ENCODE measurements around the gene LIPJ.

LIPJ gene

GRCh38 chr10:88623835-88624234 is 37.3 kb downstream of the LIPJ start:
- Histone ChIP-seq H2AFZ (ENCODE audit: low read depth, low read length) (no peak overlapping the region), H3K27me3 (ENCODE audit: insufficient read depth, low read length, poor library complexity) (peaks cover 15% of the 10 kb centered on the region), H3K79me2 (ENCODE audit: insufficient read depth, low read length) (no peaks in the 10 kb centered on the region), H3K4me1 (ENCODE audit: insufficient read depth, low read length) (no peaks in the 10 kb centered on the region), H3K27ac (ENCODE audit: low read length) (no peak overlapping the region), H3K36me3 (ENCODE audit: insufficient read depth, low read length) (no peaks in the 10 kb centered on the region), H3K4me2 (ENCODE audit: insufficient read depth, low read length) (no peak overlapping the region), H3K4me3 (ENCODE audit: low read depth in 1 of 2, low read length in 2 of 2) (no peak overlapping the region), H3K9ac (ENCODE audit: low read depth, low read length) (no peak overlapping the region), H4K20me1 (ENCODE audit: insufficient read depth, low read length) (no peaks in the 10 kb centered on the region), H3K9me3 (ENCODE audit: insufficient read depth, low read length, severe bottlenecking) (no peaks in the 10 kb centered on the region)
- no peak for TF ChIP-seq CTCF (IDR thresholded peaks at IDR 0.05; ENCODE audit: borderline replicate concordance, extremely low read depth, low read length, poor library complexity, severe bottlenecking)
- TF ChIP-seq EZH2 (IDR thresholded peaks at IDR 0.05; ENCODE audit: borderline replicate concordance, low read depth, low read length, severe bottlenecking) = no peak
- no peak for ATAC-seq (ENCODE audit: insufficient read depth, low read depth)
- no peak for DNase-seq

- DNase-seq (no peak), ATAC-seq (ENCODE audit: insufficient read depth, low read depth) (no peak)
- Histone ChIP-seq H4K20me1 (ENCODE audit: insufficient read depth, low read length) (no peaks in the 10 kb centered on the region), H3K4me1 (ENCODE audit: insufficient read depth, low read length) (no peaks in the 10 kb centered on the region), H3K9me3 (ENCODE audit: insufficient read depth, low read length, severe bottlenecking) (no peaks in the 10 kb centered on the region), H3K4me2 (ENCODE audit: insufficient read depth, low read length) (no peak overlapping the region), H3K9ac (ENCODE audit: low read depth, low read length) (no peak overlapping the region), H3K79me2 (ENCODE audit: insufficient read depth, low read length) (no peaks in the 10 kb centered on the region), H3K27ac (ENCODE audit: low read length) (no peak overlapping the region), H3K36me3 (ENCODE audit: insufficient read depth, low read length) (no peaks in the 10 kb centered on the region), H2AFZ (ENCODE audit: low read depth, low read length) (no peak overlapping the region), H3K27me3 (ENCODE audit: insufficient read depth, low read length, poor library complexity) (peaks cover 15% of the 10 kb centered on the region), H3K4me3 (ENCODE audit: low read depth in 1 of 2, low read length in 2 of 2) (no peak overlapping the region)
- no peak for TF ChIP-seq CTCF (IDR thresholded peaks at IDR 0.05; ENCODE audit: borderline replicate concordance, extremely low read depth, low read length, poor library complexity, severe bottlenecking)
- no peak for TF ChIP-seq EZH2 (IDR thresholded peaks at IDR 0.05; ENCODE audit: borderline replicate concordance, low read depth, low read length, severe bottlenecking)
Measured at GRCh38 chr10:88624840-88625239, 38.3 kb downstream of the LIPJ start.

GRCh38 chr10:88640186-88640585 is 53.6 kb downstream of the LIPJ start:
- no peaks in the 10 kb centered on the region for H4K20me1 ChIP-seq (ENCODE audit: insufficient read depth, low read length)
- no peaks in the 10 kb centered on the region for H3K4me1 ChIP-seq (ENCODE audit: insufficient read depth, low read length)
- H3K27me3 ChIP-seq (ENCODE audit: insufficient read depth, low read length, poor library complexity) = peaks cover 5% of the 10 kb centered on the region
- TF ChIP-seq EZH2 (IDR thresholded peaks at IDR 0.05; ENCODE audit: borderline replicate concordance, low read depth, low read length, severe bottlenecking) (no peak), CTCF (IDR thresholded peaks at IDR 0.05; ENCODE audit: borderline replicate concordance, extremely low read depth, low read length, poor library complexity, severe bottlenecking) (no peak)
- H3K27ac ChIP-seq (ENCODE audit: low read length) = no peak overlapping the region
- no peaks in the 10 kb centered on the region for H3K36me3 ChIP-seq (ENCODE audit: insufficient read depth, low read length)
- H3K9ac ChIP-seq (ENCODE audit: low read depth, low read length) = no peak overlapping the region
- H3K4me3 ChIP-seq (ENCODE audit: low read depth in 1 of 2, low read length in 2 of 2) = no peak overlapping the region
- no peak overlapping the region for H3K4me2 ChIP-seq (ENCODE audit: insufficient read depth, low read length)
- DNase-seq = no peak
- H3K9me3 ChIP-seq (ENCODE audit: insufficient read depth, low read length, severe bottlenecking) = no peaks in the 10 kb centered on the region
- ATAC-seq (ENCODE audit: insufficient read depth, low read depth) = no peak
- H2AFZ ChIP-seq (ENCODE audit: low read depth, low read length) = no peak overlapping the region
- H3K79me2 ChIP-seq (ENCODE audit: insufficient read depth, low read length) = no peaks in the 10 kb centered on the region

GRCh38 chr10:88642209-88642608 is 55.6 kb downstream of the LIPJ start:
- H3K4me3 ChIP-seq (ENCODE audit: low read depth in 1 of 2, low read length in 2 of 2) = no peak overlapping the region
- H2AFZ ChIP-seq (ENCODE audit: low read depth, low read length) = no peak overlapping the region
- H3K79me2 ChIP-seq (ENCODE audit: insufficient read depth, low read length) = no peaks in the 10 kb centered on the region
- peaks cover 8% of the 10 kb centered on the region for H3K27me3 ChIP-seq (ENCODE audit: insufficient read depth, low read length, poor library complexity)
- H3K27ac ChIP-seq (ENCODE audit: low read length) = no peak overlapping the region
- no peaks in the 10 kb centered on the region for H4K20me1 ChIP-seq (ENCODE audit: insufficient read depth, low read length)
- no peaks in the 10 kb centered on the region for H3K36me3 ChIP-seq (ENCODE audit: insufficient read depth, low read length)
- ATAC-seq (ENCODE audit: insufficient read depth, low read depth) (no peak), DNase-seq (no peak)
- no peak overlapping the region for H3K4me2 ChIP-seq (ENCODE audit: insufficient read depth, low read length)
- no peaks in the 10 kb centered on the region for H3K4me1 ChIP-seq (ENCODE audit: insufficient read depth, low read length)
- H3K9ac ChIP-seq (ENCODE audit: low read depth, low read length) = no peak overlapping the region
- TF ChIP-seq EZH2 (IDR thresholded peaks at IDR 0.05; ENCODE audit: borderline replicate concordance, low read depth, low read length, severe bottlenecking) (no peak), CTCF (IDR thresholded peaks at IDR 0.05; ENCODE audit: borderline replicate concordance, extremely low read depth, low read length, poor library complexity, severe bottlenecking) (no peak)
- H3K9me3 ChIP-seq (ENCODE audit: insufficient read depth, low read length, severe bottlenecking) = no peaks in the 10 kb centered on the region

Data from DND-41 (cell line).